PC-3 (cell line): ENCODE results near the gene DPYSL3. TPM values are rescaled to one million over a fixed set of nuclear protein-coding genes. Genes with fewer than 3 reads are reported as not detected.
A peak's percentile ranks its signal among the peaks of the same experiment; 100 is the strongest.

Source experiments
- ATAC-seq: fragments of 200-7000 bp; cut with Tn5 transposase; 2 replicates; pipeline ENCODE4 v1.9.1; 2020; ENCODE audit warnings: mild to moderate bottlenecking, moderate library complexity
- BruUV-seq: library from RNA; stranded (reverse); fragments of 400-500 nt; replicated peaks from 2 replicates; lab custom pipeline; 2021; lab: Mats Ljungman, UMichigan
- CTCF ChIA-PET: fragments of 300-600 bp; sonication (Branson Sonifier 250); formaldehyde crosslinking; loops from one replicate; lab custom pipeline; 2022; ENCODE audit warnings: antibody characterized with exemption; lab: Charles Lee
- POLR2A ChIA-PET: fragments of 300-600 bp; sonication (Branson Sonifier 250); formaldehyde crosslinking; loops from one replicate; lab custom pipeline; 2022; ENCODE audit warnings: antibody characterized with exemption; ENCODE audit not compliant: unreplicated experiment; lab: Charles Lee
- DNase-seq: peaks from one replicate; pipeline ENCODE4 v3.0.0-alpha.2; 2015
- H2AFZ ChIP-seq: fragments of 300-600 bp; sonication (generic); 2 replicates; pipeline ENCODE4 v1.6.0; 2016; ENCODE audit warnings: antibody characterized with exemption, low read length
- H3F3A ChIP-seq: fragments of 300-600 bp; sonication (generic); one replicate; pipeline ENCODE4 v1.6.0; 2017; ENCODE audit warnings: antibody characterized with exemption, low read length, control low read depth, mild to moderate bottlenecking; ENCODE audit not compliant: unreplicated experiment
- H3K27ac ChIP-seq: fragments of 300-600 bp; sonication (generic); 2 replicates; pipeline ENCODE4 v1.5.1; 2016; ENCODE audit warnings: mild to moderate bottlenecking, low read length
- H3K27me3 ChIP-seq: fragments of 300-600 bp; sonication (generic); 2 replicates; pipeline ENCODE4 v1.6.1; 2016; ENCODE audit warnings: low read length, mixed read lengths
- H3K36me3 ChIP-seq: fragments of 300-600 bp; sonication (generic); 2 replicates; pipeline ENCODE4 v1.6.1; 2016; ENCODE audit warnings: low read depth, mixed run types, low read length, mixed read lengths
- H3K4me1 ChIP-seq: fragments of 300-600 bp; sonication (generic); 2 replicates; pipeline ENCODE4 v1.5.1; 2016; ENCODE audit warnings: low read length; ENCODE audit not compliant: insufficient read depth
- H3K4me2 ChIP-seq: fragments of 300-600 bp; sonication (generic); 2 replicates; pipeline ENCODE4 v1.6.0; 2016; ENCODE audit warnings: low read length
- H3K4me3 ChIP-seq: fragments of 300-600 bp; sonication (generic); 2 replicates; pipeline ENCODE4 v1.5.1; 2016; ENCODE audit warnings: mild to moderate bottlenecking, low read length, mixed read lengths
- H3K79me2 ChIP-seq: fragments of 300-600 bp; sonication (generic); 2 replicates; pipeline ENCODE4 v1.6.1; 2017; ENCODE audit warnings: low read length, mixed read lengths
- H3K9ac ChIP-seq: fragments of 300-600 bp; sonication (generic); 2 replicates; pipeline ENCODE4 v1.6.0; 2016; ENCODE audit warnings: mild to moderate bottlenecking, low read length
- H3K9me2 ChIP-seq: fragments of 300-600 bp; sonication (generic); replicated peaks from 2 replicates; pipeline ENCODE4 v1.6.1; 2016; ENCODE audit warnings: mixed run types, low read length, mixed read lengths
- H3K9me3 ChIP-seq: fragments of 300-600 bp; sonication (generic); 2 replicates; pipeline ENCODE4 v1.6.1; 2016; ENCODE audit warnings: low read length, mixed read lengths
- H4K20me1 ChIP-seq: fragments of 300-600 bp; sonication (generic); 2 replicates; pipeline ENCODE4 v1.6.1; 2016; ENCODE audit warnings: low read length, mixed read lengths
- EZH2 ChIP-seq: fragments of 300-600 bp; sonication (generic); IDR thresholded peaks from one replicate; pipeline ENCODE4 v1.6.1; 2017; ENCODE audit warnings: antibody characterized with exemption, mild to moderate bottlenecking, low read length; ENCODE audit not compliant: unreplicated experiment
- EZH2phosphoT487 ChIP-seq: fragments of 300-600 bp; sonication (generic); IDR thresholded peaks from 2 replicates; pipeline ENCODE4 v1.6.1; 2018; ENCODE audit warnings: mild to moderate bottlenecking, antibody characterized with exemption, low read length, borderline replicate concordance
- intact Hi-C: fragments of 100-400 bp; cut with micrococcal nuclease; formaldehyde crosslinking; loops from 2 replicates; pipeline ENCODE4 v1.9.0; 2023
- total RNA-seq: library from RNA; depleted of rRNA; stranded (reverse); fragments of >200 nt; gene quantifications from 2 replicates; pipeline ENCODE4 v1.2.3, GENCODE V29; 2014
- TF ChIP-seq, protein P1 (sequence below): fragments of 300-600 bp; sonication (generic); conservative IDR thresholded peaks from 2 replicates; pipeline ENCODE4 v1.5.1; 2017; ENCODE audit warnings: antibody characterized with exemption, low read depth, mild to moderate bottlenecking, low read length

DPYSL3 gene
- total RNA-seq, 1 experiment from 2014 or later = 20.6 TPM

- DNase-seq (peak; percentile 21), ATAC-seq (no peak; the same call in 1 of the 2 replicates)
- Histone ChIP-seq H3K9me3 (no peaks in the 10 kb centered on the region), H3F3A (no peaks in the 10 kb centered on the region), H3K9me2 (no peaks in the 10 kb centered on the region), H3K27me3 (no peaks in the 10 kb centered on the region), H3K9ac (no peak overlapping the region), H2AFZ (no peak overlapping the region), H3K4me1 (peaks cover 22% of the 10 kb centered on the region), H3K4me3 (peak overlapping the region; percentile 80), H3K79me2 (peaks cover 18% of the 10 kb centered on the region; the same call in 1 of the 2 replicates), H4K20me1 (no peaks in the 10 kb centered on the region), H3K4me2 (peak overlapping the region; percentile 83), H3K36me3 (no peaks in the 10 kb centered on the region), H3K27ac (no peak overlapping the region)
- CTCF ChIA-PET = no interaction called here
- TF ChIP-seq, protein P1, sequence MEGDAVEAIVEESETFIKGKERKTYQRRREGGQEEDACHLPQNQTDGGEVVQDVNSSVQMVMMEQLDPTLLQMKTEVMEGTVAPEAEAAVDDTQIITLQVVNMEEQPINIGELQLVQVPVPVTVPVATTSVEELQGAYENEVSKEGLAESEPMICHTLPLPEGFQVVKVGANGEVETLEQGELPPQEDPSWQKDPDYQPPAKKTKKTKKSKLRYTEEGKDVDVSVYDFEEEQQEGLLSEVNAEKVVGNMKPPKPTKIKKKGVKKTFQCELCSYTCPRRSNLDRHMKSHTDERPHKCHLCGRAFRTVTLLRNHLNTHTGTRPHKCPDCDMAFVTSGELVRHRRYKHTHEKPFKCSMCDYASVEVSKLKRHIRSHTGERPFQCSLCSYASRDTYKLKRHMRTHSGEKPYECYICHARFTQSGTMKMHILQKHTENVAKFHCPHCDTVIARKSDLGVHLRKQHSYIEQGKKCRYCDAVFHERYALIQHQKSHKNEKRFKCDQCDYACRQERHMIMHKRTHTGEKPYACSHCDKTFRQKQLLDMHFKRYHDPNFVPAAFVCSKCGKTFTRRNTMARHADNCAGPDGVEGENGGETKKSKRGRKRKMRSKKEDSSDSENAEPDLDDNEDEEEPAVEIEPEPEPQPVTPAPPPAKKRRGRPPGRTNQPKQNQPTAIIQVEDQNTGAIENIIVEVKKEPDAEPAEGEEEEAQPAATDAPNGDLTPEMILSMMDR = no peak
- no peak for TF ChIP-seq EZH2phosphoT487
- TF ChIP-seq EZH2 = no peak
- no TSS peak for BruUV-seq
- intact Hi-C loops = loop anchor here (1.0 to 2.0 kb wide), 4 partner anchors 23 to 53 kb away; no protein-coding TSS in a partner anchor
- POLR2A ChIA-PET = no interaction called here
These were observed 2.3 kb downstream of the DPYSL3 start for GRCh38 chr5:147507480-147508126.

- intact Hi-C loops = no loop called here
- Histone ChIP-seq H3K4me1 (peaks cover 17% of the 10 kb centered on the region), H3K27me3 (no peaks in the 10 kb centered on the region), H3K9me3 (no peaks in the 10 kb centered on the region), H3K4me2 (no peak overlapping the region), H3K9ac (no peak overlapping the region), H3F3A (no peaks in the 10 kb centered on the region), H3K79me2 (peaks cover 18% of the 10 kb centered on the region; the same call in 1 of the 2 replicates), H3K36me3 (no peaks in the 10 kb centered on the region), H3K27ac (no peak overlapping the region), H3K4me3 (no peak overlapping the region), H4K20me1 (no peaks in the 10 kb centered on the region), H2AFZ (no peak overlapping the region), H3K9me2 (no peaks in the 10 kb centered on the region)
- DNase-seq = no peak
- no peak for ATAC-seq
- BruUV-seq = no TSS peak
- POLR2A ChIA-PET = no interaction called here
- TF ChIP-seq EZH2 = no peak
- TF ChIP-seq, protein P1 = no peak
- TF ChIP-seq EZH2phosphoT487 = no peak
- CTCF ChIA-PET = no interaction called here
These were observed 5.3 kb downstream of the DPYSL3 start for GRCh38 chr5:147504535-147504934.

GRCh38 chr5:147504011-147504410, 5.9 kb downstream of the DPYSL3 start:
- H3K79me2 ChIP-seq = peaks cover 18% of the 10 kb centered on the region; the same call in 1 of the 2 replicates
- no peaks in the 10 kb centered on the region for H3K36me3 ChIP-seq
- intact Hi-C loops = no loop called here
- no peaks in the 10 kb centered on the region for H3K9me3 ChIP-seq
- no peaks in the 10 kb centered on the region for H3F3A ChIP-seq
- BruUV-seq = no TSS peak
- ChIA-PET CTCF (no interaction called here), POLR2A (no interaction called here)
- H3K27me3 ChIP-seq = no peaks in the 10 kb centered on the region
- H3K4me2 ChIP-seq = no peak overlapping the region
- no peak for TF ChIP-seq EZH2
- TF ChIP-seq EZH2phosphoT487 = no peak
- TF ChIP-seq, protein P1 = no peak
- H3K27ac ChIP-seq = no peak overlapping the region
- no peaks in the 10 kb centered on the region for H3K9me2 ChIP-seq
- H3K4me1 ChIP-seq = peaks cover 17% of the 10 kb centered on the region
- no peaks in the 10 kb centered on the region for H4K20me1 ChIP-seq
- ATAC-seq (no peak), DNase-seq (no peak)
- H2AFZ ChIP-seq = no peak overlapping the region
- H3K4me3 ChIP-seq = no peak overlapping the region
- no peak overlapping the region for H3K9ac ChIP-seq
